ENCODE measurements around the gene CDC42BPA. TPM values are rescaled to one million over a fixed set of nuclear protein-coding genes. Genes with fewer than 3 reads are reported as not detected.

CDC42BPA gene
- total and polyA plus RNA-seq, 2 of the 13 experiments (the other 11 are each of a cell fraction or from before 2014, with no cell fraction given): 6.5 to 16.0 TPM

DNA sequence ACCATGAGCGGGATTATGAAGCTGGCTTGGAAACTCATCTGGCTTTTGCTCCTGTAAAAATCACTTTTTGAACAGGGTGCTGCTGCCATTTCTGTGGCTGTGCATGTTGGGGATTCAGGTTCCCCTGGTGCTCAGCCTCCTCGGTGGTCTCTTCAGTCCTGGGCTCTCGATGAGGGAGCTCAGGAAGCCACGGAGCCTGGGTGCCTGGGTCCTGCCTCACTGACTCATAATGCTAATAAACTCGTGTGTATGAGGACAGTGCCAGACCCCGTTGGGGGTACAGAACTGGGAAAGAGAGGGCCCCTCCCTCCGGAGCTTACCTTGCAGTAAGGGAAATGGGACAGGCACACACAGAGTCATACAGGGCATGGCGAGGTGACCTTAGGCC lies 372.4 kb downstream of the CDC42BPA start (continued):
- TF ChIP-seq ZBTB3 (CRISPR knock-in tag; IDR thresholded peaks at IDR 0.05; ENCODE audit: borderline replicate concordance, low read depth) (no peak), SMAD3 (CRISPR knock-in tag; IDR thresholded peaks at IDR 0.05) (no peak), ZBTB10 (CRISPR knock-in tag; IDR thresholded peaks at IDR 0.05; ENCODE audit: borderline replicate concordance) (no peak), ZBTB7B (CRISPR knock-in tag; IDR thresholded peaks at IDR 0.05) (peak; percentile 2; the same call in 1 of the 2 replicates), POLR2G (IDR thresholded peaks at IDR 0.05; ENCODE audit: low read depth, low read length) (no peak), MIER3 (CRISPR knock-in tag; IDR thresholded peaks at IDR 0.05; ENCODE audit: borderline replicate concordance) (no peak), CBX1 (IDR thresholded peaks at IDR 0.05; ENCODE audit: low read depth) (no peak)
- TF ChIP-seq, protein P1, sequence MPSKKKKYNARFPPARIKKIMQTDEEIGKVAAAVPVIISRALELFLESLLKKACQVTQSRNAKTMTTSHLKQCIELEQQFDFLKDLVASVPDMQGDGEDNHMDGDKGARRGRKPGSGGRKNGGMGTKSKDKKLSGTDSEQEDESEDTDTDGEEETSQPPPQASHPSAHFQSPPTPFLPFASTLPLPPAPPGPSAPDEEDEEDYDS (CRISPR knock-in tag; IDR thresholded peaks at IDR 0.05): 0 out of 2 replicates have a peak, but pooled peaks have one; percentile 7

- peaks cover 94% of the 10 kb centered on the region for H3K79me2 ChIP-seq (ENCODE audit: insufficient read depth, low read length)
- H3K27me3 ChIP-seq (ENCODE audit: control insufficient read depth in 1 of 2, insufficient read depth in 2 of 2, low read length in 2 of 2): no peaks in the 10 kb centered on the region; a peak in 1 of 5 replicates
- POLR2A ChIA-PET: interaction anchor here (1.0 to 6.5 kb wide), 6 partner anchors 8 to 487 kb away, joined by 3 to 46 read pairs (median 3); no protein-coding TSS in a partner anchor
- H3K27ac ChIP-seq (ENCODE audit: extremely low read length, insufficient read depth, low read length): peak overlapping the region; percentile 94
- no peaks in the 10 kb centered on the region for H3K9me3 ChIP-seq (ENCODE audit: low read length)
- peak; percentile 85 for ATAC-seq
- intact Hi-C loops (cut with micrococcal nuclease; ENCODE audit: unreplicated experiment): loop anchor here (2.0 to 5.0 kb wide), 3 partner anchors 24 to 47 kb away; no protein-coding TSS in a partner anchor
- H2AFZ ChIP-seq (ENCODE audit: low read length): no peak overlapping the region
- H3K9ac ChIP-seq (ENCODE audit: insufficient read depth, low read depth, low read length): peak overlapping the region; percentile 72
- CTCF ChIA-PET (ENCODE audit: low intra/inter-chr PET ratio, low total read pairs): interaction anchor here (0.9 kb wide), 1 partner anchor 30 kb away, joined by 3 read pairs; no protein-coding TSS in a partner anchor
- in situ Hi-C loops (cut with HindIII; ENCODE audit: extremely low pct_ligation_motif_present, low pct_unique_long_range_greater_than_20kb): no loop called here
- peaks cover 2 to 12% of the 10 kb centered on the region in 2 experiments; a peak in 3 of 5 replicates for H3K36me3 ChIP-seq (replicated peaks in 1 of 2; ENCODE audit: control insufficient read depth in 1 of 2, insufficient read depth in 2 of 2, low read length in 2 of 2)
- TSS peak; percentile 86 for BruUV-seq (replicated peaks)
- peak overlapping the region; percentile 94 for H3K4me2 ChIP-seq (ENCODE audit: low read depth, low read length)
- peak overlapping the region; percentile 40 to 74 (median 48) for H3K4me3 ChIP-seq (replicated peaks in 1 of 3; ENCODE audit: insufficient read depth in 1 of 3, low read depth in 2 of 3, low read length in 3 of 3)
- 0% methylated on average over 12 of the region's 19 CpGs for WGBS (ENCODE audit: low lambda C conversion rate)
- peak; percentile 85 for DNase-seq (ENCODE audit: low spot score)
- H4K20me1 ChIP-seq (ENCODE audit: insufficient read depth, low read length): peaks cover 30% of the 10 kb centered on the region
- H3K4me1 ChIP-seq (ENCODE audit: insufficient read depth, low read length): peaks cover 67% of the 10 kb centered on the region
- no peak for FAIRE-seq
- peak; percentile 97 for TF ChIP-seq FOXK1 (CRISPR knock-in tag; IDR thresholded peaks at IDR 0.05; ENCODE audit: borderline replicate concordance, low read depth)
- no peak; a peak in 1 of 4 replicates for TF ChIP-seq EP300 (IDR thresholded peaks at IDR 0.05; ENCODE audit: low read depth in 2 of 2, low read length in 2 of 2)
- no peak for TF ChIP-seq EP300 (CRISPR knock-in tag; IDR thresholded peaks at IDR 0.05; ENCODE audit: borderline replicate concordance)
- no peak for TF ChIP-seq MAFG (CRISPR knock-in tag; IDR thresholded peaks at IDR 0.05)
- TF ChIP-seq ZNF790 (CRISPR knock-in tag; IDR thresholded peaks at IDR 0.05; ENCODE audit: borderline replicate concordance): no peak
- TF ChIP-seq REL (CRISPR knock-in tag; conservative IDR thresholded peaks at IDR 0.05): no peak
- 0 out of 2 replicates have a peak, but pooled peaks have one; percentile 3 for TF ChIP-seq ATF7-NPFF (CRISPR knock-in tag; IDR thresholded peaks at IDR 0.05; ENCODE audit: low read depth)
- peak; percentile 74 for TF ChIP-seq HNRNPL (IDR thresholded peaks at IDR 0.05; ENCODE audit: low read depth, low read length)
- peak; percentile 3 for TF ChIP-seq XRCC5 (optimal IDR thresholded peaks at IDR 0.05; ENCODE audit: low read length)
- TF ChIP-seq, protein P2, sequence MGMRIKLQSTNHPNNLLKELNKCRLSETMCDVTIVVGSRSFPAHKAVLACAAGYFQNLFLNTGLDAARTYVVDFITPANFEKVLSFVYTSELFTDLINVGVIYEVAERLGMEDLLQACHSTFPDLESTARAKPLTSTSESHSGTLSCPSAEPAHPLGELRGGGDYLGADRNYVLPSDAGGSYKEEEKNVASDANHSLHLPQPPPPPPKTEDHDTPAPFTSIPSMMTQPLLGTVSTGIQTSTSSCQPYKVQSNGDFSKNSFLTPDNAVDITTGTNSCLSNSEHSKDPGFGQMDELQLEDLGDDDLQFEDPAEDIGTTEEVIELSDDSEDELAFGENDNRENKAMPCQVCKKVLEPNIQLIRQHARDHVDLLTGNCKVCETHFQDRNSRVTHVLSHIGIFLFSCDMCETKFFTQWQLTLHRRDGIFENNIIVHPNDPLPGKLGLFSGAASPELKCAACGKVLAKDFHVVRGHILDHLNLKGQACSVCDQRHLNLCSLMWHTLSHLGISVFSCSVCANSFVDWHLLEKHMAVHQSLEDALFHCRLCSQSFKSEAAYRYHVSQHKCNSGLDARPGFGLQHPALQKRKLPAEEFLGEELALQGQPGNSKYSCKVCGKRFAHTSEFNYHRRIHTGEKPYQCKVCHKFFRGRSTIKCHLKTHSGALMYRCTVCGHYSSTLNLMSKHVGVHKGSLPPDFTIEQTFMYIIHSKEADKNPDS (CRISPR knock-in tag; IDR thresholded peaks at IDR 0.05): no peak
Observed at GRCh38 chr1:226945106-226945857, 373.0 kb downstream of the CDC42BPA start.
